Cardiac muscle cell (in vitro differentiated cells and primary cell): Measurements from ENCODE around the gene NFATC2IP. TPM values are rescaled to one million over a fixed set of nuclear protein-coding genes. Genes with fewer than 3 reads are reported as not detected.

Experiments
- DNase-seq, 2 donors: peaks; one replicate each; pipeline versions ENCODE4 v3.0.0 to v3.0.0-alpha.2; 2010 to 2017; ENCODE audit warnings: low read depth in 1 of 2, low spot score in 1 of 2
- H3K27ac ChIP-seq: fragments of 200-600 bp; sonication (generic); 2 replicates; pipeline ENCODE4 v1.5.1; 2016
- H3K27me3 ChIP-seq: fragments of 200-600 bp; sonication (generic); 2 replicates; pipeline ENCODE4 v1.6.0; 2016; ENCODE audit warnings: control low read depth
- H3K36me3 ChIP-seq: fragments of 200-600 bp; sonication (generic); 2 replicates; pipeline ENCODE4 v1.5.1; 2016; ENCODE audit warnings: control low read depth
- H3K4me1 ChIP-seq: fragments of 200-600 bp; sonication (generic); 2 replicates; pipeline ENCODE4 v1.8.1; 2017; ENCODE audit warnings: low read depth, mild to moderate bottlenecking, mixed run types
- H3K4me3 ChIP-seq: fragments of 200-600 bp; sonication (generic); 2 replicates; pipeline ENCODE4 v1.5.1; 2016; ENCODE audit warnings: mild to moderate bottlenecking
- H3K9me3 ChIP-seq: fragments of 200-600 bp; sonication (generic); 2 replicates; pipeline ENCODE4 v1.5.1; 2017; ENCODE audit warnings: low read depth, mild to moderate bottlenecking, control low read depth
- CTCF ChIP-seq: IDR thresholded peaks from 2 replicates; pipeline ENCODE4 v1.5.1; 2012; ENCODE audit warnings: low read depth, mild to moderate bottlenecking, low read length
- polyA plus RNA-seq: library from polyadenylated mRNA; unstranded; fragments of >200 nt; fragmentation: Nextera tagmentation; extraction: Ambion mirVana; gene quantifications from 2 replicates; pipeline ENCODE4 v1.2.1, GENCODE V29; 2016
- total RNA-seq: library from RNA; depleted of rRNA; stranded (reverse); fragments of >200 nt; gene quantifications from 2 replicates; pipeline ENCODE4 v1.2.3, GENCODE V29; 2016

The NFATC2IP gene
- total and polyA plus RNA-seq, 2 experiments from 2014 or later = 46.5 to 71.6 TPM

- no peaks in the 10 kb centered on the region for H3K27me3 ChIP-seq
- no peak for DNase-seq
- H3K4me1 ChIP-seq = no peaks in the 10 kb centered on the region
- no peak for TF ChIP-seq CTCF
- H3K4me3 ChIP-seq = no peak overlapping the region
- no peaks in the 10 kb centered on the region for H3K9me3 ChIP-seq
- H3K36me3 ChIP-seq = no peaks in the 10 kb centered on the region
- no peak overlapping the region for H3K27ac ChIP-seq
These were observed 39.8 kb downstream of the NFATC2IP start for GRCh38 chr16:28990375-28991040.

- Histone ChIP-seq H3K27ac (no peak overlapping the region), H3K36me3 (no peaks in the 10 kb centered on the region), H3K4me3 (no peak overlapping the region), H3K4me1 (no peaks in the 10 kb centered on the region), H3K27me3 (no peaks in the 10 kb centered on the region), H3K9me3 (no peaks in the 10 kb centered on the region)
- DNase-seq = no peak
- no peak for TF ChIP-seq CTCF
These were observed 41.0 kb downstream of the NFATC2IP start for GRCh38 chr16:28991687-28992086.

DNA sequence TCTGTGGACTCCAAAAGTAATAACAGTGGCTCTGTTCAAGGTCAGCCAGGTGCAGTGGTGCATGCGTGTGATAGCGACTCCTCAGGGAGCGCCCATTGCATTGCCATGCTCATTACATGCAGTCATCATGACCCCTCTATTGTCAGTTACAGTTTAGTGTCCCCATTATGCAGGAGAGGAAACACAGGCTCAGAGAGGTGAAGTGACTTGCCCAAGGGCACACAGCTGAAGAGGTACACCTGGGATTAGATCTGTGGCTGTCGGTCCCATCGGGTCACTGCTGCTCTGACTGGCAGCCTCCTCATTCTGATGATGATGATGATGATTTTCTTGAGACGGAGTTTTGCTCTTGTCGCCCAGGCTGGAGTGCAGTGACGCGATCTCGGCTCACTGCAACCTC lies 41.8 kb downstream of the NFATC2IP start:
- TF ChIP-seq CTCF = no peak
- Histone ChIP-seq H3K27ac (no peak overlapping the region), H3K4me3 (no peak overlapping the region), H3K27me3 (no peaks in the 10 kb centered on the region), H3K4me1 (no peaks in the 10 kb centered on the region), H3K9me3 (no peaks in the 10 kb centered on the region), H3K36me3 (no peaks in the 10 kb centered on the region)
- DNase-seq = no peak

DNA sequence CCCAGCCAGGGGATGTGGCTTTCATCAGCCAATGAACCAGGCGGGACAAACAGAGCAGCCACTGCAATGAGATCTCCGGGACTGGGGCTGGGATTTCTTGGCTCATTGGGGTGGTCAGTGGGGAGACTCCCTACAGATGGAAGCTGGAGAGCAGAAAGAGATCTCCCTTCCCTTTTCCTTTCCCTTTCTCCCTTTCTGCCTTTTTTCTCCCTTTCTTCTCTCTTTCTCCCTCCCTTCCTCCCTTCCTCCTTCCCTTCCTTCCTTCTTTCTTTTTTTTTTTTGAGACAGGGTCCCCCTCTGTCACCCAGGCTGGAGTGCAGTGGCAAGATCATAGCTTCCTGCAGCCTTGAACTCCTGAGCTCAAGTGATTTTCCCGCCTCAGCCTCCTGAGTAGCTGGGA lies 48.1 kb downstream of the NFATC2IP start:
- no peaks in the 10 kb centered on the region for H3K4me1 ChIP-seq
- H3K4me3 ChIP-seq = no peak overlapping the region
- no peak for TF ChIP-seq CTCF
- H3K9me3 ChIP-seq = no peaks in the 10 kb centered on the region
- H3K27ac ChIP-seq = no peak overlapping the region
- no peak for DNase-seq
- no peaks in the 10 kb centered on the region for H3K36me3 ChIP-seq
- no peaks in the 10 kb centered on the region for H3K27me3 ChIP-seq

- DNase-seq = no peak
- H3K4me1 ChIP-seq = no peaks in the 10 kb centered on the region
- TF ChIP-seq CTCF = no peak
- no peak overlapping the region for H3K27ac ChIP-seq
- H3K4me3 ChIP-seq = no peak overlapping the region
- no peaks in the 10 kb centered on the region for H3K27me3 ChIP-seq
- no peaks in the 10 kb centered on the region for H3K36me3 ChIP-seq
- H3K9me3 ChIP-seq = no peaks in the 10 kb centered on the region
These were observed 48.8 kb downstream of the NFATC2IP start for GRCh38 chr16:28999577-28999976.
